GM12874 (cell line): ENCODE results near the gene KIF18A.

Experiments
- CTCF ChIP-seq: IDR thresholded peaks from 2 replicates; pipeline ENCODE4 v1.5.1; 2011; ENCODE audit warnings: low read depth, mild to moderate bottlenecking, control low read depth, low read length, moderate library complexity; ENCODE audit not compliant: insufficient read depth

KIF18A gene

GRCh38 chr11:28114731-28115130, 6.8 kb upstream of the KIF18A start:
- no peak for TF ChIP-seq CTCF

- TF ChIP-seq CTCF = no peak
Measured at GRCh38 chr11:28114116-28114515, 6.2 kb upstream of the KIF18A start.

- no peak for TF ChIP-seq CTCF
Measured at GRCh38 chr11:28110821-28111200, 2.9 kb upstream of the KIF18A start.

- no peak for TF ChIP-seq CTCF
Measured at GRCh38 chr11:28110108-28110820, 2.3 kb upstream of the KIF18A start.

GRCh38 chr11:28108958-28109357, 1.0 kb upstream of the KIF18A start:
- TF ChIP-seq CTCF = no peak

- TF ChIP-seq CTCF = no peak
Measured at GRCh38 chr11:28107191-28107749, 686 bp downstream of the KIF18A start.

GRCh38 chr11:28106353-28107043, 1.5 kb downstream of the KIF18A start:
- no peak for TF ChIP-seq CTCF
